Measurements from ENCODE around the gene HECW1.

The HECW1 gene

GRCh38 chr7:43560742-43561330 is 448.4 kb downstream of the HECW1 start:
- no peaks in the 10 kb centered on the region for H3K27me3 ChIP-seq (ENCODE audit: insufficient read depth, low read length, poor library complexity, severe bottlenecking)
- no peak overlapping the region for H3K9ac ChIP-seq (ENCODE audit: low read depth, low read length, poor library complexity, severe bottlenecking)
- H3K4me3 ChIP-seq (ENCODE audit: low read length, poor library complexity, severe bottlenecking), result no peak overlapping the region
- no peak overlapping the region; the same call in 1 of the 2 replicates for H2AFZ ChIP-seq (ENCODE audit: low read length)
- H3F3A ChIP-seq (ENCODE audit: low read depth), result no peaks in the 10 kb centered on the region
- peaks cover 7% of the 10 kb centered on the region for H3K4me1 ChIP-seq (ENCODE audit: insufficient read depth, low read length, poor library complexity, severe bottlenecking)
- H3K36me3 ChIP-seq (ENCODE audit: insufficient read depth, low read length), result no peaks in the 10 kb centered on the region
- H3K4me2 ChIP-seq (ENCODE audit: low read depth, low read length, poor library complexity, severe bottlenecking), result no peak overlapping the region
- no peaks in the 10 kb centered on the region for H4K20me1 ChIP-seq (ENCODE audit: insufficient read depth, low read length, poor library complexity, severe bottlenecking)
- no peak for TF ChIP-seq EZH2phosphoT487 (IDR thresholded peaks at IDR 0.05; ENCODE audit: borderline replicate concordance)
- H3K79me2 ChIP-seq (ENCODE audit: insufficient read depth, low read length), result no peaks in the 10 kb centered on the region
- no peaks in the 10 kb centered on the region for H3K9me3 ChIP-seq (ENCODE audit: insufficient read depth, low read depth, low read length)
- no peaks in the 10 kb centered on the region for H3K9me2 ChIP-seq (replicated peaks; ENCODE audit: low read depth, low read length)

GRCh38 chr7:43562383-43562782 is 449.9 kb downstream of the HECW1 start:
- Histone ChIP-seq H3K9ac (ENCODE audit: low read depth, low read length, poor library complexity, severe bottlenecking) (no peak overlapping the region), H2AFZ (ENCODE audit: low read length) (no peak overlapping the region), H3K9me2 (replicated peaks; ENCODE audit: low read depth, low read length) (no peaks in the 10 kb centered on the region), H4K20me1 (ENCODE audit: insufficient read depth, low read length, poor library complexity, severe bottlenecking) (no peaks in the 10 kb centered on the region), H3F3A (ENCODE audit: low read depth) (no peaks in the 10 kb centered on the region), H3K4me2 (ENCODE audit: low read depth, low read length, poor library complexity, severe bottlenecking) (no peak overlapping the region), H3K9me3 (ENCODE audit: insufficient read depth, low read depth, low read length) (no peaks in the 10 kb centered on the region), H3K27me3 (ENCODE audit: insufficient read depth, low read length, poor library complexity, severe bottlenecking) (no peaks in the 10 kb centered on the region), H3K36me3 (ENCODE audit: insufficient read depth, low read length) (no peaks in the 10 kb centered on the region), H3K4me1 (ENCODE audit: insufficient read depth, low read length, poor library complexity, severe bottlenecking) (peaks cover 1% of the 10 kb centered on the region), H3K79me2 (ENCODE audit: insufficient read depth, low read length) (no peaks in the 10 kb centered on the region), H3K4me3 (ENCODE audit: low read length, poor library complexity, severe bottlenecking) (no peak overlapping the region)
- no peak for TF ChIP-seq CTCF (conservative IDR thresholded peaks at IDR 0.05; ENCODE audit: low read length)
- TF ChIP-seq EZH2phosphoT487 (IDR thresholded peaks at IDR 0.05; ENCODE audit: borderline replicate concordance), result no peak

GRCh38 chr7:43565786-43566185 is 453.3 kb downstream of the HECW1 start:
- H3K9me2 ChIP-seq (replicated peaks; ENCODE audit: low read depth, low read length), result no peaks in the 10 kb centered on the region
- H3F3A ChIP-seq (ENCODE audit: low read depth), result no peaks in the 10 kb centered on the region
- H4K20me1 ChIP-seq (ENCODE audit: insufficient read depth, low read length, poor library complexity, severe bottlenecking), result no peaks in the 10 kb centered on the region
- H3K36me3 ChIP-seq (ENCODE audit: insufficient read depth, low read length), result no peaks in the 10 kb centered on the region
- no peak overlapping the region for H2AFZ ChIP-seq (ENCODE audit: low read length)
- H3K79me2 ChIP-seq (ENCODE audit: insufficient read depth, low read length), result no peaks in the 10 kb centered on the region
- H3K4me3 ChIP-seq (ENCODE audit: low read length, poor library complexity, severe bottlenecking), result no peak overlapping the region
- H3K9me3 ChIP-seq (ENCODE audit: insufficient read depth, low read depth, low read length), result no peaks in the 10 kb centered on the region
- H3K4me1 ChIP-seq (ENCODE audit: insufficient read depth, low read length, poor library complexity, severe bottlenecking), result no peaks in the 10 kb centered on the region
- H3K4me2 ChIP-seq (ENCODE audit: low read depth, low read length, poor library complexity, severe bottlenecking), result no peak overlapping the region
- H3K9ac ChIP-seq (ENCODE audit: low read depth, low read length, poor library complexity, severe bottlenecking), result no peak overlapping the region
- no peaks in the 10 kb centered on the region for H3K27me3 ChIP-seq (ENCODE audit: insufficient read depth, low read length, poor library complexity, severe bottlenecking)
- TF ChIP-seq CTCF (conservative IDR thresholded peaks at IDR 0.05; ENCODE audit: low read length) (no peak), EZH2phosphoT487 (IDR thresholded peaks at IDR 0.05; ENCODE audit: borderline replicate concordance) (no peak)

GRCh38 chr7:43568529-43568928 is 456.1 kb downstream of the HECW1 start:
- no peak overlapping the region for H3K4me3 ChIP-seq (ENCODE audit: low read length, poor library complexity, severe bottlenecking)
- no peaks in the 10 kb centered on the region for H3K79me2 ChIP-seq (ENCODE audit: insufficient read depth, low read length)
- no peak overlapping the region for H3K9ac ChIP-seq (ENCODE audit: low read depth, low read length, poor library complexity, severe bottlenecking)
- TF ChIP-seq CTCF (conservative IDR thresholded peaks at IDR 0.05; ENCODE audit: low read length) (no peak), EZH2phosphoT487 (IDR thresholded peaks at IDR 0.05; ENCODE audit: borderline replicate concordance) (no peak)
- no peaks in the 10 kb centered on the region for H3K9me2 ChIP-seq (replicated peaks; ENCODE audit: low read depth, low read length)
- H3K4me2 ChIP-seq (ENCODE audit: low read depth, low read length, poor library complexity, severe bottlenecking), result no peak overlapping the region
- H4K20me1 ChIP-seq (ENCODE audit: insufficient read depth, low read length, poor library complexity, severe bottlenecking), result no peaks in the 10 kb centered on the region
- H3K9me3 ChIP-seq (ENCODE audit: insufficient read depth, low read depth, low read length), result no peaks in the 10 kb centered on the region
- H3K4me1 ChIP-seq (ENCODE audit: insufficient read depth, low read length, poor library complexity, severe bottlenecking), result peaks cover 11% of the 10 kb centered on the region
- no peaks in the 10 kb centered on the region for H3K27me3 ChIP-seq (ENCODE audit: insufficient read depth, low read length, poor library complexity, severe bottlenecking)
- no peaks in the 10 kb centered on the region for H3F3A ChIP-seq (ENCODE audit: low read depth)
- no peak overlapping the region for H2AFZ ChIP-seq (ENCODE audit: low read length)
- H3K36me3 ChIP-seq (ENCODE audit: insufficient read depth, low read length), result no peaks in the 10 kb centered on the region
